Liver (tissue), 9 donors: ENCODE results near the gene FAM76B. TPM values are rescaled to one million over a fixed set of nuclear protein-coding genes. Genes with fewer than 3 reads are reported as not detected.

ENCODE experiments used
- DNase-seq: peaks from one replicate; pipeline ENCODE4 v3.0.0-alpha.2; 2017; ENCODE audit warnings: low spot score
- H3K27ac ChIP-seq, 2 donors: one replicate each; pipeline ENCODE4 v1.7.0; 2013; ENCODE audit warnings: inconsistent platforms in 2 of 2, low read length in 2 of 2, control low read depth in 1 of 2, low read depth in 1 of 2, mild to moderate bottlenecking in 1 of 2
- H3K27me3 ChIP-seq, 4 donors: one replicate each; pipeline versions ENCODE4 v1.6.1 to v1.7.0; 2013; ENCODE audit warnings: low read length in 3 of 4, inconsistent platforms in 1 of 4, mild to moderate bottlenecking in 1 of 4, moderate library complexity in 1 of 4; ENCODE audit not compliant: control insufficient read depth in 4 of 4, insufficient read depth in 4 of 4
- H3K36me3 ChIP-seq, 4 donors: one replicate each; pipeline versions ENCODE4 v1.6.1 to v1.7.0; 2013; ENCODE audit warnings: low read length in 3 of 4, mild to moderate bottlenecking in 3 of 4, low read depth in 1 of 4, moderate library complexity in 1 of 4; ENCODE audit not compliant: control insufficient read depth in 4 of 4, insufficient read depth in 3 of 4
- H3K4me1 ChIP-seq, 4 donors: one replicate each; pipeline versions ENCODE4 v1.6.1 to v1.7.0; 2013; ENCODE audit warnings: low read length in 3 of 4, mild to moderate bottlenecking in 3 of 4, moderate library complexity in 1 of 4; ENCODE audit not compliant: control insufficient read depth in 4 of 4, insufficient read depth in 4 of 4
- H3K4me3 ChIP-seq, 3 donors: one replicate each; pipeline versions ENCODE4 v1.6.1 to v1.7.0; 2013; ENCODE audit warnings: low read length in 3 of 3, control low read depth in 1 of 3, low read depth in 1 of 3, mild to moderate bottlenecking in 1 of 3
- H3K9ac ChIP-seq, 2 donors: one replicate each; pipeline ENCODE4 v1.7.0; 2013; ENCODE audit warnings: low read length in 2 of 2, mild to moderate bottlenecking in 2 of 2, moderate library complexity in 2 of 2, control low read depth in 1 of 2, low read depth in 1 of 2
- H3K9me3 ChIP-seq, 4 donors: one replicate each; pipeline versions ENCODE4 v1.6.1 to v1.7.0; 2013; ENCODE audit warnings: low read length in 3 of 4; ENCODE audit not compliant: control insufficient read depth in 4 of 4
- ATF3 ChIP-seq: IDR thresholded peaks from 2 replicates; pipeline ENCODE4 v1.6.1; 2016; ENCODE audit warnings: antibody characterized with exemption
- CTCF ChIP-seq: fragments of 150-350 bp; IDR thresholded peaks from 2 replicates; pipeline ENCODE4 v1.5.1; 2017; ENCODE audit warnings: improper control_type of control experiment, low read depth, low read length; ENCODE audit not compliant: missing input control
- EGR1 ChIP-seq, 2 donors: IDR thresholded peaks; 2 replicates each; pipeline ENCODE4 v1.6.1; 2016 to 2018; ENCODE audit warnings: antibody characterized with exemption in 2 of 2, low read depth in 2 of 2
- FOXA1 ChIP-seq: IDR thresholded peaks from 2 replicates; pipeline ENCODE4 v1.6.1; 2016; ENCODE audit warnings: antibody characterized with exemption
- FOXA2 ChIP-seq: IDR thresholded peaks from 2 replicates; pipeline ENCODE4 v1.6.1; 2016; ENCODE audit warnings: antibody characterized with exemption
- GABPA ChIP-seq, 2 donors: IDR thresholded peaks in 1 of 2; conservative IDR thresholded peaks in 1 of 2; 2 replicates each; pipeline ENCODE4 v1.6.1; 2016; ENCODE audit warnings: antibody characterized with exemption in 2 of 2, mild to moderate bottlenecking in 1 of 2, moderate library complexity in 1 of 2
- HNF4A ChIP-seq, 2 donors: conservative IDR thresholded peaks; 2 replicates each; pipeline ENCODE4 v1.6.1; 2016; ENCODE audit warnings: antibody characterized with exemption in 2 of 2, mild to moderate bottlenecking in 2 of 2
- HNF4G ChIP-seq: IDR thresholded peaks from 2 replicates; pipeline ENCODE4 v1.6.1; 2016; ENCODE audit warnings: antibody characterized with exemption
- JUND ChIP-seq, 2 donors: IDR thresholded peaks; 2 replicates each; pipeline ENCODE4 v1.6.1; 2016; ENCODE audit warnings: antibody characterized with exemption in 2 of 2
- MAX ChIP-seq: IDR thresholded peaks from 2 replicates; pipeline ENCODE4 v1.6.1; 2016; ENCODE audit warnings: antibody characterized with exemption
- NR2F2 ChIP-seq: IDR thresholded peaks from 2 replicates; pipeline ENCODE4 v1.6.1; 2016; ENCODE audit warnings: antibody characterized with exemption
- RAD21 ChIP-seq, 2 donors: IDR thresholded peaks; 2 replicates each; pipeline ENCODE4 v1.6.1; 2016; ENCODE audit warnings: antibody characterized with exemption in 2 of 2, mild to moderate bottlenecking in 2 of 2
- RXRA ChIP-seq, 2 donors: IDR thresholded peaks; 2 replicates each; pipeline ENCODE4 v1.6.1; 2017 to 2018; ENCODE audit warnings: antibody characterized with exemption in 2 of 2, mild to moderate bottlenecking in 1 of 2
- SP1 ChIP-seq: IDR thresholded peaks from 2 replicates; pipeline ENCODE4 v1.6.1; 2018; ENCODE audit warnings: antibody characterized with exemption, mild to moderate bottlenecking
- TAF1 ChIP-seq: conservative IDR thresholded peaks from 2 replicates; pipeline ENCODE4 v1.6.1; 2016; ENCODE audit warnings: antibody characterized with exemption, mild to moderate bottlenecking
- YY1 ChIP-seq: IDR thresholded peaks from 2 replicates; pipeline ENCODE4 v1.6.1; 2016; ENCODE audit warnings: antibody characterized with exemption, mild to moderate bottlenecking
- WGBS: extraction: QIAGEN DNeasy Blood & Tissue Kit; methylation state at CpG from one replicate; pipeline ENCODE4 v1.1.7; 2013; 5-methylcytosine and 5-hydroxymethylcytosine counted together
- polyA plus RNA-seq, 2 donors: library from polyadenylated mRNA; stranded (reverse) in 1 of 2; unstranded in 1 of 2; fragments of 200-250 nt in 1 of 2; fragments of >200 nt in 1 of 2; fragmentation: Nextera tagmentation in 1 of 2; extraction: Ambion mirVana in 1 of 2; gene quantifications; one replicate each; pipeline versions ENCODE4 v1.2.1 to v1.2.3, GENCODE V29; 2013 to 2015
- total RNA-seq, 2 donors: library from RNA; depleted of rRNA; stranded (reverse); fragments of >200 nt; gene quantifications; one replicate each; pipeline ENCODE4 v1.2.3, GENCODE V29; 2014
- TF ChIP-seq, protein P1 (sequence below): IDR thresholded peaks from 2 replicates; pipeline ENCODE4 v1.6.1; 2016; ENCODE audit warnings: antibody characterized with exemption
- TF ChIP-seq, protein P2 (sequence below): IDR thresholded peaks from 2 replicates; pipeline ENCODE4 v1.6.1; 2016; ENCODE audit warnings: antibody characterized with exemption, mild to moderate bottlenecking
- donor health status: healthy.
- donor health status: healthy.
- donor health status: healthy.
- donor health status: healthy.
- donor health status: healthy.

The FAM76B gene
- total and polyA plus RNA-seq, 4 donors: 5.0 to 62.9 (median 19.3) TPM

GRCh38 chr11:95795627-95796295 lies 6.2 kb upstream of the FAM76B start:
- 31% methylated on average over 3 of the region's 3 CpGs for WGBS

More at GRCh38 chr11:95795627-95796295, 6.2 kb upstream of the FAM76B start:
- TF ChIP-seq SP1 (peak; percentile 98), YY1 (peak; percentile 94), ATF3 (peak; percentile 79), EGR1 (IDR thresholded peaks at IDR 0.05; ENCODE audit: low read depth in 2 of 2) (peak in 1 of 2 donors; percentile 46), CTCF (no peak), RAD21 (IDR thresholded peaks at IDR 0.05) (peak in 1 of 2 donors; percentile 13), FOXA2 (peak; percentile 95), NR2F2 (peak; percentile 27), GABPA (IDR thresholded peaks at IDR 0.05 in 1 of 2, conservative IDR thresholded peaks at IDR 0.05 in 1 of 2) (peak in 1 of 2 donors; percentile 51), TAF1 (no peak), RXRA (IDR thresholded peaks at IDR 0.05) (peak; percentile 68 to 70), FOXA1 (peak; percentile 79), JUND (IDR thresholded peaks at IDR 0.05) (peak; percentile 66 to 69), HNF4G (peak; percentile 95), MAX (peak; percentile 77), HNF4A (conservative IDR thresholded peaks at IDR 0.05) (peak; percentile 94 to 98)
- TF ChIP-seq, protein P1, sequence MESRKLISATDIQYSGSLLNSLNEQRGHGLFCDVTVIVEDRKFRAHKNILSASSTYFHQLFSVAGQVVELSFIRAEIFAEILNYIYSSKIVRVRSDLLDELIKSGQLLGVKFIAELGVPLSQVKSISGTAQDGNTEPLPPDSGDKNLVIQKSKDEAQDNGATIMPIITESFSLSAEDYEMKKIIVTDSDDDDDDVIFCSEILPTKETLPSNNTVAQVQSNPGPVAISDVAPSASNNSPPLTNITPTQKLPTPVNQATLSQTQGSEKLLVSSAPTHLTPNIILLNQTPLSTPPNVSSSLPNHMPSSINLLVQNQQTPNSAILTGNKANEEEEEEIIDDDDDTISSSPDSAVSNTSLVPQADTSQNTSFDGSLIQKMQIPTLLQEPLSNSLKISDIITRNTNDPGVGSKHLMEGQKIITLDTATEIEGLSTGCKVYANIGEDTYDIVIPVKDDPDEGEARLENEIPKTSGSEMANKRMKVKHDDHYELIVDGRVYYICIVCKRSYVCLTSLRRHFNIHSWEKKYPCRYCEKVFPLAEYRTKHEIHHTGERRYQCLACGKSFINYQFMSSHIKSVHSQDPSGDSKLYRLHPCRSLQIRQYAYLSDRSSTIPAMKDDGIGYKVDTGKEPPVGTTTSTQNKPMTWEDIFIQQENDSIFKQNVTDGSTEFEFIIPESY: peak; percentile 71
- TF ChIP-seq, protein P2, sequence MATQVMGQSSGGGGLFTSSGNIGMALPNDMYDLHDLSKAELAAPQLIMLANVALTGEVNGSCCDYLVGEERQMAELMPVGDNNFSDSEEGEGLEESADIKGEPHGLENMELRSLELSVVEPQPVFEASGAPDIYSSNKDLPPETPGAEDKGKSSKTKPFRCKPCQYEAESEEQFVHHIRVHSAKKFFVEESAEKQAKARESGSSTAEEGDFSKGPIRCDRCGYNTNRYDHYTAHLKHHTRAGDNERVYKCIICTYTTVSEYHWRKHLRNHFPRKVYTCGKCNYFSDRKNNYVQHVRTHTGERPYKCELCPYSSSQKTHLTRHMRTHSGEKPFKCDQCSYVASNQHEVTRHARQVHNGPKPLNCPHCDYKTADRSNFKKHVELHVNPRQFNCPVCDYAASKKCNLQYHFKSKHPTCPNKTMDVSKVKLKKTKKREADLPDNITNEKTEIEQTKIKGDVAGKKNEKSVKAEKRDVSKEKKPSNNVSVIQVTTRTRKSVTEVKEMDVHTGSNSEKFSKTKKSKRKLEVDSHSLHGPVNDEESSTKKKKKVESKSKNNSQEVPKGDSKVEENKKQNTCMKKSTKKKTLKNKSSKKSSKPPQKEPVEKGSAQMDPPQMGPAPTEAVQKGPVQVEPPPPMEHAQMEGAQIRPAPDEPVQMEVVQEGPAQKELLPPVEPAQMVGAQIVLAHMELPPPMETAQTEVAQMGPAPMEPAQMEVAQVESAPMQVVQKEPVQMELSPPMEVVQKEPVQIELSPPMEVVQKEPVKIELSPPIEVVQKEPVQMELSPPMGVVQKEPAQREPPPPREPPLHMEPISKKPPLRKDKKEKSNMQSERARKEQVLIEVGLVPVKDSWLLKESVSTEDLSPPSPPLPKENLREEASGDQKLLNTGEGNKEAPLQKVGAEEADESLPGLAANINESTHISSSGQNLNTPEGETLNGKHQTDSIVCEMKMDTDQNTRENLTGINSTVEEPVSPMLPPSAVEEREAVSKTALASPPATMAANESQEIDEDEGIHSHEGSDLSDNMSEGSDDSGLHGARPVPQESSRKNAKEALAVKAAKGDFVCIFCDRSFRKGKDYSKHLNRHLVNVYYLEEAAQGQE: peak; percentile 70
- DNase-seq: no peak
- Histone ChIP-seq H3K9ac (peak overlapping the region in 1 of 2 donors; percentile 61), H3K9me3 (no peaks in the 10 kb centered on the region), H3K36me3 (peaks cover under 1 to 7% (median 4%) of the 10 kb centered on the region in 4 donors), H3K4me1 (peaks cover 7 to 36% (median 14%) of the 10 kb centered on the region in 4 donors), H3K4me3 (peak overlapping the region in 1 of 3 donors; percentile 56), H3K27me3 (no peaks in the 10 kb centered on the region), H3K27ac (peak overlapping the region; percentile 36)
